NCI-H446 (cell line): ENCODE data around the gene PLEKHM3.

ENCODE experiments used
- DNase-seq, 2 experiments: peaks; one replicate each; lab custom pipeline; 2025; lab: John Stamatoyannopoulos, UW

Gene PLEKHM3

GRCh38 chr2:207852791-207853190 is 172.5 kb downstream of the PLEKHM3 start:
- DNase-seq, result no peak

- DNase-seq, result no peak
These were observed 175.9 kb downstream of the PLEKHM3 start for GRCh38 chr2:207849443-207849842.

DNA sequence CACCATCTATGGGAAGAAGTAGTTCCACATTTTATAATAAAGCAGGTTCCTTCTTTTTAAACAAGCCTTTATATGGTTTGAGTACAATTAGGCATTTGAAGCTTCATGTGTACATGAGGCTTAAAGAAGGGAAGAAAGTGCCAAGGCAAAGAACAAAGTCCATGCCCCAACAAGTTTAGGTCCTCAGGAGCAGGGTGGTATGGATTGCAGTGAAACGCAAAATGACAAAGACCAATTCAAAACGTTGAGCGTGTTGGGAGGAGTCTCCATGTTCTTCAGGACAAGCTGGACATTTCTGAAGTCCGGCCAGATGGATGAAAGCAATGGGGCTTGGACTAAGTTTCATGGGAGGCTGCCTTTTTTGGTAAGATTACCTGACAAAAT is 176.8 kb downstream of the PLEKHM3 start:
- no peak for DNase-seq

GRCh38 chr2:207847807-207848544 is 177.4 kb downstream of the PLEKHM3 start:
- no peak for DNase-seq

- DNase-seq, result no peak
These were observed 178.1 kb downstream of the PLEKHM3 start for GRCh38 chr2:207847098-207847806.

DNA sequence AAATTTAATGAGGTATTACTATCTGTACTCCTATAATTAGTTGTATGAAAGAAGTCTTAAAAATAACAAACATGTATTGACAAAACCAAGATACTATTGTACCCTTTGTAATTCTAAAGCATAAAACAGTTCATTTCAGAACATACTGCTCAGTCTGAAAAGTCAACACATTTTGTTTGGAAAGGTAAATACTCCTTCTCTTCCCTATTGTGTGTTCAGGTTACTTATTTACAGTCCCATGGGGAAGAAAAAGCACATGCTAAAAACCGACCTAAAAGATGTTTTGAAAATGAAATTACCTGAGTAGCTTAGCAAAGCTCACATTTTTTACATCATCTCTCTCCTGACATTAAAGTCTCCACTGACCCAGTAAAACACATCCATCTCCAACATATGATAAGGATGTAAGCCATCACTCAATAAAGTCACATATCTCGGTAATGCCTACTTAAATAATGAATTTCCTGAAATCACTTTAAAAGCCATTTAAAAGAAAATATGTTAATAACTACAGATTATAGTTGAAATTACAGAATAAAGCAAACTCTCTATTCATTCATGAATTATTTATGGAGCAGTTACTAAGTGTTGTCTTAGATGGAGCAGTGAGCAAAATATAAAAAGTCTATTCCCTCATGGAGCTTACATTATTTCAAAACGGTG is 180.0 kb downstream of the PLEKHM3 start:
- DNase-seq, result no peak

GRCh38 chr2:207844648-207845047 is 180.7 kb downstream of the PLEKHM3 start:
- DNase-seq, result no peak

DNA sequence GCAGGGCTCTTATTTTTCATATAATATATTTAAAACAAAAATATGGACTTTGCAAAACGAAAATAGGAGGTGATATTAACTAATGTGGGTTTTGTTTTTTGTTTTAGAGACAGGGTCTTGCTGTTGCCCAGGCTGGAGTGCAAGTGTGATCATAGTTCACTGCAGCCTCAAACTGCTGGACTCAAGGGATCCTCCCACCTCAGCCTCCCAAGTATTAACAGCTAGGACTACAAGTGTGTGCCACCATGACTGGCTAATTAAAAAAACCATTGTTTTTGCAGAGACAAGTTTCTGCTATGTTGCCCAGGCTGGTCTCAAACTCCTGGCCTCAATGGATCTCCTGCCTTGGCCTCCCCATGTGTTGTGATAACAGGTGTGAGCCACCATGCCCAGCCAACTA is 185.2 kb downstream of the PLEKHM3 start:
- DNase-seq, result no peak

DNA sequence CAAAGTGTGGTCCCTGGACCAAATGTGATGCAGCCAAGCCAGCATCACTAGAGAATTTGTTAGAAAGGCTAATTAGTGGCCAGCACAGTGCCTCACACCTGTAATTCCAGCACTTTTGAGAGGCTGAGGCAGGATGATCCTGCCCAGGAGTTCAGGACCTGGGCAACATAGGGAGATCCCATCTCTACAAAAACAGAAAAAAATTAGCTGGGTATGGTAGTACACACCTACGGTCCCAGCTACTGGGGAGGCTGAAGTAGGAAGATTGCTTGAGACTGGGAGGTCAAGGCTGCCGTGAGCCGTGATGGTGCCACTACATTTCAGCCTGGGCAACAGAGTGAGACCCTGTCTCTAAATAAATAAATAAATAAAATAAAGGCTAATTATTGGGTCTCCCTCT is 185.8 kb downstream of the PLEKHM3 start:
- no peak for DNase-seq

DNA sequence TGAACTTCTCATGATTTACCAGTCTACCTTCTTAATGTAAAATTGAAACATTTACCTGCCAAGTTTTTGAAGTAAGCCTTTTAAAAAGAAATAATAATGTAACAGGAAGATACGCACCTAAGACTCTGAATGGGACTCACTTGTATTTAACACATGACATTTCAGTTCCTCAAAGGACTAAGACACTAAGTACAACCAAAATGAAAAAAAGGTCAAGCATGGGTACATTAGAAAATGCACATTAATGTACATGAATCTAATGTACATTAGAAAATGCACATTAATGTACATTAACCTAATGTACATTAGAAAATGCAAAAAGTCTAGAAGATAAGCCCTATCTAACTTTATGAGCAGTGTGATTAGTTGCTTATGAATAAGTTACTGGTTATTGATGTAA is 186.3 kb downstream of the PLEKHM3 start:
- DNase-seq, result no peak

DNA sequence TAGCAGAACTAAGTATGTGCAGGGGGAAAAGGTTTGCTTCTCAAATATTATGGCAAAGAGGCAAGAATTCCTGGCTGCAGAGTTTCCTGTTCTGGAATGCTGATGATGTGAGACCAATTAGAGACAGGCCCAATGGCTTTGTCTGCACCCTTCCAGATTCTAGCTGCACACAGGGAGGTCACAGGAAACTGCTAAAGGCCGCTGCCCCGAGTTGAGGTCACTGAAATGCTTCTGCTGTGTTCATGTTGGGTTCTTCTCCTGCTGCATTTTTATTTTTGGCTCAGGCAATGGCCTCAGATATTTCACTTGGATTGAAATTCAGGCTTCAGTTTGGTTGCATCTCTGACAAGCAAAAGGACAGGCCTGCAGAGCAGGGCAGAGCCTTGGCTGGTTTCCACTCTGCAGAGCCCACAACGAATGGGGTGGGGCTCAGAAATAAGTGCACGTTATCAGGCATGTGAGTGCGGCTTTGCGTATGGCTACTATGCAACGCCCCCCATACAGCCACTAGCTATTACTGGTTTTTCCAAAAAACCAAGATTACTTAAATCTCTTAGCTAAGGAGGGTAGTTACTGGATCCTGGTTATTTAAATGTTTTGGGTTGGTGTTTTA is 188.7 kb downstream of the PLEKHM3 start:
- DNase-seq, result no peak

GRCh38 chr2:207835805-207836204 is 189.5 kb downstream of the PLEKHM3 start:
- no peak for DNase-seq

DNA sequence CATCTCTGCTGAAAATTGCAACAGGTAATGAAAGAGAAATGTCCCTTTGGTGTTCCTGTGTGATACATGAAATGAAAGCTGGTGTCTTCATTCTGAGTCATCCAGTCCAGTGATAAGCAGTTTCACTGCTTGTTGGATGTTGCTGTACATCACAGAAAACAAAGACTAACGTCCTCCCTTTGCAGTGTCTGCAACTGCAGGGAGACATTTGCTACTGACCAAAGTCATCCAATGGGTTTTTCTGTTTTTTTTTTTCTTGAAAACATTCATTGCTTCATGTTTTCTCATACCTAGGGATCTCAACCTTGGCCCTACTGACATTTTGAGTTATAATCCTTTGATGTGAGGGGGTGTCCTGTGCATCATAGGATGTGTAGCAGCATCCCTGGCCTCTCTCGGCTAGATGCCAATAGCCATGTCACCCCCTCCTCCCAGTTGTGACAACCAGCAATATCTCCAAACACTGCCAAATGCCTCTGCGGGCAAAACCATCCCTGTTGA is 192.0 kb downstream of the PLEKHM3 start:
- no peak for DNase-seq

DNA sequence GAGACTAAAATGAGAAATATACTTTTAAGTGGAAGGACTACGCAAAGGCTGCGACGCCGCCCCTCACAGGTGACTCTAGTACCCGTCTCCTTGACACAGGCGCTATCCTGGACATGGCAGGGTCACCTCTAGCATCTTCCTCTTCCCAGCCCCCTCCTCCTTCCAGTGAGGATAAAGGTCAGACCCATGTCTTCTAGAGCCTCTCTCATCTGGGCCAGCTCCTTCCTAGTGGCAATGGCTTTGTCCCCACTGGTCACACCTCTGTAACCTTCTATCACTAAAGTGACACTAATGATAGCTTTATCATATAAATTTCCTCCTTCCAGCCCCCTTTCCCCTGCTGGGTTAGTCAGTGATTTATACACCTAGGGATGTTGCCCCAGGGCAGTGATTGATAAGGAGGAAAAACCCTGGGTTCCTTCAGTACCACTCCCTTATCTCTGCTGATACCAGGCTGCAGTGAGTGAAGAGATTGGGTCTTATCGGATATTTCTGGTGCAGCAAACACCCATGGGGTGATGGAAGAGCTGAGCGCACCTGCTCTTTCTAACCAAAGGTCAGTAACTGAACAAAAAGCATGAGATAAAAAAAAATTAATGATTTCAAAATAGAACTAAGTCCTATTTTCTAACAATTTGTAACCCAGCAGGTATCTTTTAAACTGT is 193.6 kb downstream of the PLEKHM3 start:
- DNase-seq, result no peak

- DNase-seq, result no peak
These were observed 194.4 kb downstream of the PLEKHM3 start for GRCh38 chr2:207830778-207831438.

DNA sequence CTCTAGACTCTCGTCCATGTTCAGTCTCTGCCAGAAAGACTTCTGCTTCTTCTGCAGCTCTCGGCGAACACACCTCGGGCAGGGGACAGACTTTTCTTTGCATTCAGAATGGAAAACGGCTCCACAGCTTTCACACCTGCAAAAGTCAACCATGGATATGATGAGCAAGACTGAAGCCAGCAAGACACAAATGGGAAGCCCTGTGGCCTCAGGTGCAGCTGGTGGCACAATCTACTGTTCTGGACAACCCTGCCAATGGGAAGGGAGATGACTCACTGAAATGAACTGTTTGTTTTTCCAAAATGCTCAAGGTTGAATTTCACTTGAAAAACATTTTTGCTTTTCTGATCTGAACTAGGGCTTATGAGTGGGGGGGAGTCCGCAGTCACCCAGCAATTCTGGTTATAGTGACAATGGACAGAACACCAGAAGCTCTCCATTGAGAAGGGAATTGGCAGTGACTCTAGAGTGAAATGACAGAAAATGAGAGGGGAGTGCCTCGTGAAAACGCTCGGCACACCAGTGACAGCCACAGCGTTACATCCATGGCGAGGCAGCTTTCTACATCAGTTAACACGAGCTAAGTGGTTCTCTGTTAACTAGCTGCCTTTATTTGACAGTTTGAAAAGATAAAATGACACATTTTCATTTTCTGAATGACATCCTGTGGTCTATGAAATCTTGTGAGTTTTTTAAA is 196.8 kb downstream of the PLEKHM3 start:
- DNase-seq, result no peak

GRCh38 chr2:207825978-207826377 is 199.3 kb downstream of the PLEKHM3 start:
- DNase-seq, result no peak

DNA sequence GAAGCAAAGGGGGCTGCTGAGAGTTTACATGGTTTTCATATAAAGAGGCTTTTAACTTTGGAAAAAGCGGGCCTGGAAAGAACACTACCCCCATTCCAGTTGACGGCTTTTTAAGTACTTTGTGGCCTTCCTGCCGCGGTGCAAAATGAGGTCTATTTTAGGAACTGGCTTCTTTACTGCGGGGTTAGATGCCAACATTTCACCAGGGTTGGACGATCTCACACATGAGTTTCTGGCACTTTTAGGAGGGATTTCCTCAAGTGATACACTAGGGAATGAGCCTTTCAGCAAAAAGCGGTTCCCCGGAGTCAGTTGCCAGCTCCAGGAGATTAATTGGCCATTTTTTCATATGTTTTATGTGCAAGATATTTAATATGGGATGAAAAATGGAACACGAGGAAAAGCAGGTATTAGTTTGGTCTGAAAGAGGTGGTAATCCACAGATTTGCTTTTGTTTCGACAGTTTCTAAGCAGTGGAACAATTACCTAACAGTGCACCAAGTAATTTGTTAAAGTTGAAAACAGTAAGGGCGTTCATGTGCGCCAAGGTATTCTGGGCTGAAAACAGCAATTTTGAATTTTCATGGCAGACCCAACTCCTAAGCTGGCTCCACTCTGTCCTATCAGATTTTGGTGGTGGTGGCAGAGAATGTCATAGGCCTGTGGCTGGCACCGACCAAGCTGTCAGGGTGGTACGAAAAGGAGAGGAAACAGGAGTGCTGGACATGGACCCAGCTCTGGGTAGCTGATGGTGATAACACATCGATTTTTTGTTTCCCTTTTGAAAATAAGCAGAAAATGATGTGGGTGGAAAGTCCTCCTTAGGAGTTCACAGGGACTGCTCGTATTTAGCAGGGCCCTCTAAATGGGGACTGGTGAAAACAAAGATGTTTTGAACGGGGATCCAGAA is 200.0 kb downstream of the PLEKHM3 start:
- DNase-seq, result peak in 1 of 2 experiments; percentile 60

- no peak for DNase-seq
These were observed 201.5 kb downstream of the PLEKHM3 start for GRCh38 chr2:207823865-207824264.
